Activated CD4-positive, alpha-beta T cell treated with anti-CD3 and anti-CD28 coated beads, Interleukin-2, amount 50 U/mL, for 1 hour (primary cell): ENCODE results near the gene DNAH7.
"Not testable (repeated sequence)": the region's sequence is repeated elsewhere in the genome, so short reads cannot be mapped to it uniquely, and the experiment has no call there.

ENCODE experiments used
- DNase-seq: peaks from one replicate; pipeline ENCODE4 v3.0.0-alpha.2; 2020

The DNAH7 gene

GRCh38 chr2:195959341-195959740 is 109.3 kb downstream of the DNAH7 start:
- no peak for DNase-seq

GRCh38 chr2:195956725-195957124 is 111.9 kb downstream of the DNAH7 start:
- DNase-seq: no peak

DNA sequence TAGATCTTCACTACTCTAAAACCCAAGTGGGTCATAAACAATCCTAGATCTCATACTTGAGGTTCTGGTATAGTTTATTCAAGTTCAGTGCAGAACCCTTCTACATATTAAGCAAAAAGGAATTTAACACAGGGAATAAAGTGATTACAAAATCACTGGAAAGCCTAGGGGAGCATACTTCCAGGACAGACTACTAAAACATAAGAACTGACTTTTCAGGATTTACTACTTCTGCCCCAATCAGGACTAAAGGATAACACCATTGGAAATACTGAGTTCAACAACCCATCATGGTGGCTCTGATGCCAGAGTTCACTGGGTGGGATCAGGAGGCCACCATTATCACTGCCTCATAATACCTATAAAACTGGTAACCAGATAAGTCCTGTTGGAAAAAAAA is 123.6 kb downstream of the DNAH7 start:
- DNase-seq: no peak

DNA sequence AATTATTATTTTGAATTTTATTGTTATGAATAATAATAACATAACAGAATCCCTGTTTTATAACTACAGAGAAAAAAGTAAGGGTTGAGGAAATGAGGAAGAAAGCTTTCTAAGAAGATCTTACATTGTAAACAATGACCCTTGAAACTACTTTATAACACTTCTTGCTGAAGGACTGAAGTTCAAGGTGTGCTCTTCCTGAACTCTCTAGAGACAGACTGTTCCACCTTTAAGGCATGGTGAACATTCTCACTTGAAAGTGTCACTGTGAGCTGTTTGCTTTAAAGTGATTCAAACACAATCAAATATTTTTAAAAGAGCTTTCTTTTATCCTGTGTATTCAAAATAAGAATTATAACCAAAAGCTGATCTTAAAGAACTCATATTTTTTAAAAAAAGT is 131.5 kb downstream of the DNAH7 start:
- DNase-seq: no peak

DNA sequence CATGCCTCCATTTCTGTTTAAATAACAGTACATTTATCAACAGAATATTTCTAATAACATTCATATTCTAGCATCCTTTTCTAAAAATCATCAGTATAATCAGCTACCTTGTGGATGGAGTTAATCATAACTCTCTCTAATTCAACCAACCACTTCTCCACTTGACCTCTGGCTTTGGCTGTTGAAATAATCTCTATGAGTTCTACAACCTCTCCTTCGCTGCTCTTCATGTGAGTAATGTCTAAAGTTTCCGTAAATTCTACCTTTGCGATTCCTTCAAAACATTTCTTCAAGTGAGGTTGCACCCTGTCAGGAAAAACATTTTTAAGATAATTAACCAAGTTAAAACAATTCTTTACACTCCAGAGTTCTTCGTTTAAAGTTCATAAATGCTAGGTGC is 134.2 kb downstream of the DNAH7 start:
- no peak for DNase-seq

DNA sequence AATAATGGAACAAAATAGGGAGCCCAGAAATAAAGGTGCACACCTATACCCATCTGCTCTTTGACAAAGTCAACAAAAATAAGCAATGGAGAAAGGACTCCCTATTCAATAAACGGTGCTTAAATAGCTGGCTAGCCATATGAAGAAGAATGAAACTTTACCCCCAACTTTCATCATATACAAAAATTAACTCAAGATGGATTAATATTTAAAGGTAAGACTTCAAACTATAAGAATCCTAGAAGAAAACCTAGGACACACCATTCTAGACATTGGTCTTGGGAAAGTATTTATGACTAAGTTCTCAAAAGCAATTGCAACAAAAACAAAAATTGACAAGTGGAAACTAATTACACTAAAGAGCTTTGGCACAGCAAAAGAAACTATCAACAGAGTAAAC is 139.1 kb downstream of the DNAH7 start:
- DNase-seq: no peak

- DNase-seq: no peak
Measured at GRCh38 chr2:195925120-195925519, 143.5 kb downstream of the DNAH7 start.

- no peak for DNase-seq
Measured at GRCh38 chr2:195923889-195924288, 144.7 kb downstream of the DNAH7 start.

- DNase-seq: not testable (repeated sequence)
Measured at GRCh38 chr2:195917021-195917600, 151.5 kb downstream of the DNAH7 start.

DNA sequence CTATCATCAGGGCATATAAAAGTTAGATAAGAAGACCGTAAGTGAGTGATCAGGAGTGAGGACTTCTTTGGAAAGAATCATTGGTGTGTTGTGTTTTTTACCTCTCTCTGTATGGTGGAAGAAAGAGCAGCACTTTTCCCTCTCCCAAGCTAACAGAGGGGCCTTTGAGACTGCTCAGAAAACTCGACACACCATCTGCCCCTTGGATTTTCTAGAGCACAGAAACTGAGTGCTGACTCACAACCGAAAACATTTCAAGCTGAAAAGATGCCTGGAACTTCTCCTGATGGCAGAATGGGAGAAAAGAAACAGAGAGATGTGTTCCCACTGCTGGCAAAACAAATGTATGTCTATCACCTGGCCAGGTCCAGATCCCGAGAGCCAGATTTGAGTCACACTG is 156.6 kb downstream of the DNAH7 start:
- DNase-seq: no peak

GRCh38 chr2:195910570-195910969 is 158.1 kb downstream of the DNAH7 start:
- DNase-seq: no peak

DNA sequence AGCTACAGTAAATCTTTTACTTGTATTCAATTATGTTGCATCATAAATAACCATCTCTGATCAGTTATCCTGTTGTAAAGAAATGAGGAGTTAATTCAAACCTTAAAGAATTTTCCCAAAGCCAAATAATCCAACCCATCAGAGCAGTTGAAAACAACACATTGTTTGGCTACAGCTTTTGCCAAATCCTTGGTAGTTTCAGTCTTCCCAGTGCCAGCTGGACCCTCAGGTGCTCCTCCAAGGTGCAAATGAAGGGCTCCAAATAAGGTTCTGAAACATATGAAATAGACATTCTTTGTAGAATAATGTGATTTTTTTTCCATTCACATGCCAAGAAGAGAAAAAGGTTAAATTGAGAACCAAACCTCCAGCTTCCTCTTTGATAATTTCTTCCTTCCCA is 158.7 kb downstream of the DNAH7 start:
- DNase-seq: no peak

GRCh38 chr2:195907474-195907873 is 161.2 kb downstream of the DNAH7 start:
- no peak for DNase-seq

GRCh38 chr2:195903956-195904355 is 164.7 kb downstream of the DNAH7 start:
- no peak for DNase-seq

GRCh38 chr2:195902857-195903256 is 165.8 kb downstream of the DNAH7 start:
- DNase-seq: no peak

GRCh38 chr2:195899226-195899625 is 169.4 kb downstream of the DNAH7 start:
- DNase-seq: no peak

- no peak for DNase-seq
Measured at GRCh38 chr2:195898505-195899191, 170.0 kb downstream of the DNAH7 start.

- DNase-seq: no peak
Measured at GRCh38 chr2:195891081-195891480, 177.6 kb downstream of the DNAH7 start.

DNA sequence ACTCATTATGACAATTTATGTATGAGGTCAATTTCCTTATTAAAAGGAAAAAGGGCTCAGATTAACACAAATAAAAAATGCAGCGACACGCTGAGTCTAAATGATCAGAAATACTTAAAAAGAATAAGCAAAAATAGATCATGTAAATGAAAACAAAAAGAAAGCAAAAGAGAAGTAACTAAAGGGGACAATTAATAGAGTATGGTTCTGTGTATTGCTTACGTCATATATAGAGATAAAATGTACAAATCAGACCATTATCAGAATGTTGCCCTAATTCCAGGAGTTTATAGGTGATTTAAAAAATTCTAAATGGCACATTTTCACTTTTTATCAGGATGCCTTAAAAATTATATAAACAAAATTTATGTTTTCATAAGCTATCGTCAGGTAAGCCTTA is 189.5 kb downstream of the DNAH7 start:
- no peak for DNase-seq

GRCh38 chr2:195871326-195871725 is 197.3 kb downstream of the DNAH7 start:
- no peak for DNase-seq

DNA sequence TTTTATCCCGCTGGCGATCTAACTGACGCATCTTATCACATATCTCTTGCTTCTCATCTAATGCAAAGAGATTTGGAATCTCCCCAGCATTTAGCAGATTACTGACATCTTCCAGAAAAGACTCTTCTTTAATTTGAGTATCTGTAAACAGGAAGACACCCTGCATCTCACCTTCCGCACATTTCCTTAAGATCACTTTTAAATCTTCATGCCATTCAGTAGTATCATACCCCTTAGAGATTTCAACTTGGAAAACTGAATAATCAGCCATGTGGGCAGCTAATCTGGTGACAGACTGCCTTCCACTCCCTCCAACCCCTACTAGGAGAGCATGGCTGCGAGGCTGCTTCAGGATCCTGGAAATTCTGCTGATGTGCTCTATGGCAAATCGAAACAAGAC is 204.3 kb downstream of the DNAH7 start:
- no peak for DNase-seq

GRCh38 chr2:195863564-195863963 is 205.1 kb downstream of the DNAH7 start:
- no peak for DNase-seq

- DNase-seq: no peak
Measured at GRCh38 chr2:195863121-195863520, 205.5 kb downstream of the DNAH7 start.

DNA sequence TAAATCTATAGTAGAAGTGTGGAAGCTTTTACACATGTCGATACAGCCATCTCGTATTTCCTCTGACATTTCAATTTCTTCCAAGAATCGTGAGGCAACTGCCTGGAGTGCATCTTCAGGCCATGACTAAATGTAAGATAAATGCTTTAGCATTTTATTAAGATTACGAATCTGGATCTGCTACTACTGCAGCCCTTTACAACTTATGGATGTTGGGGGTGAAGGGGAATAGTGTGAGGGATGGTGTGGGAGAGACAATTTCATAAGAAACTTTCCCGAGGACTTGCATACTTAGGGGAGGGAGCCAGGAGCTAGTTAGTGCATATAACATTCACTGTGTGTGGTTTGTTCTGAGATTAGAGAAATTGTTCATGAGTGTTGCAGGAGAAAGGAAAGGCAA is 206.8 kb downstream of the DNAH7 start:
- DNase-seq: no peak

GRCh38 chr2:195859513-195859912 is 209.1 kb downstream of the DNAH7 start:
- no peak for DNase-seq
